SK-N-SH (cell line): ENCODE measurements around the gene TOM1L2. TPM values are rescaled to one million over a fixed set of nuclear protein-coding genes. Genes with fewer than 3 reads are reported as not detected.

ENCODE experiments used
- CTCF ChIA-PET: fragments of 300-600, 350-600 bp; formaldehyde crosslinking; extraction: SDS; loops from one replicate; lab custom pipeline; 2021; lab: Yijun Ruan, JAX
- POLR2A ChIA-PET: fragments of 350-600 bp; sonication (Branson Sonifier 250); formaldehyde crosslinking; extraction: SDS; loops from one replicate; lab custom pipeline; 2020; ENCODE audit warnings: antibody characterized with exemption, inconsistent platforms; lab: Yijun Ruan, JAX
- DNase-seq: peaks from one replicate; pipeline ENCODE4 v3.0.0; 2012
- H2AFZ ChIP-seq: fragments of 200-600 bp; sonication (generic); 2 replicates; pipeline ENCODE4 v1.8.1; 2016; ENCODE audit warnings: antibody characterized with exemption, mild to moderate bottlenecking, low read depth
- H3F3A ChIP-seq: fragments of 200-600 bp; sonication (generic); replicated peaks from 2 replicates; pipeline ENCODE3; 2016; ENCODE audit warnings: antibody characterized with exemption, mild to moderate bottlenecking; ENCODE audit not compliant: insufficient read depth
- H3K27ac ChIP-seq, 2 experiments: fragments of 200-500 bp in 1 of 2; fragments of 200-600 bp in 1 of 2; sonication (Bioruptor generic) in 1 of 2; sonication (generic), shearing (Covaris generic) in 1 of 2; 2 replicates each; pipeline versions ENCODE4 v1.5.1 to v1.6.1; 2014 to 2016; ENCODE audit warnings: low read depth in 2 of 2, inconsistent platforms in 1 of 2, low read length in 1 of 2, mild to moderate bottlenecking in 1 of 2, mixed read lengths in 1 of 2
- H3K27me3 ChIP-seq: fragments of 200-600 bp; sonication (generic), shearing (Covaris generic); 2 replicates; pipeline ENCODE4 v1.6.1; 2016; ENCODE audit warnings: mixed run types; ENCODE audit not compliant: insufficient read depth
- H3K36me3 ChIP-seq, 2 experiments: fragments of 200-500 bp in 1 of 2; fragments of 200-600 bp in 1 of 2; sonication (Bioruptor generic) in 1 of 2; sonication (generic) in 1 of 2; replicated peaks in 1 of 2; 2 replicates each; pipeline versions ENCODE3 to v1.5.1; 2014 to 2016; ENCODE audit warnings: low read length in 1 of 2, mild to moderate bottlenecking in 1 of 2; ENCODE audit not compliant: insufficient read depth in 2 of 2, control insufficient read depth in 1 of 2
- H3K4me1 ChIP-seq, 2 experiments: fragments of 200-500 bp in 1 of 2; fragments of 200-600 bp in 1 of 2; sonication (Bioruptor generic) in 1 of 2; sonication (generic), shearing (Covaris generic) in 1 of 2; 2 replicates each; pipeline versions ENCODE4 v1.5.1 to v1.6.1; 2014 to 2016; ENCODE audit warnings: low read depth in 1 of 2, low read length in 1 of 2, mixed run types in 1 of 2; ENCODE audit not compliant: insufficient read depth in 2 of 2, control insufficient read depth in 1 of 2
- H3K4me2 ChIP-seq: fragments of 200-600 bp; sonication (generic), shearing (Covaris generic); 2 replicates; pipeline ENCODE4 v1.6.1; 2017; ENCODE audit warnings: mixed run types
- H3K4me3 ChIP-seq, 2 experiments: fragments of 200-500 bp in 1 of 2; fragments of 200-600 bp in 1 of 2; sonication (Bioruptor generic) in 1 of 2; sonication (generic), shearing (Covaris generic) in 1 of 2; 2 replicates each; pipeline versions ENCODE4 v1.5.1 to v1.8.1; 2014 to 2016; ENCODE audit warnings: low read depth in 2 of 2, inconsistent platforms in 1 of 2, low read length in 1 of 2, mild to moderate bottlenecking in 1 of 2, mixed read lengths in 1 of 2, moderate library complexity in 1 of 2
- H3K79me2 ChIP-seq: fragments of 200-600 bp; sonication (generic); 2 replicates; pipeline ENCODE4 v1.8.1; 2017; ENCODE audit warnings: mild to moderate bottlenecking; ENCODE audit not compliant: insufficient read depth
- H3K9ac ChIP-seq: fragments of 200-600 bp; sonication (generic); 2 replicates; pipeline ENCODE4 v1.6.1; 2017; ENCODE audit warnings: mixed run types
- H3K9me2 ChIP-seq: fragments of 200-600 bp; sonication (generic); 2 replicates; pipeline ENCODE4 v1.6.1; 2017; ENCODE audit warnings: mixed run types
- H3K9me3 ChIP-seq: fragments of 200-600 bp; sonication (generic); 2 replicates; pipeline ENCODE4 v1.6.1; 2017; ENCODE audit warnings: mixed run types, mild to moderate bottlenecking, moderate library complexity
- H4K20me1 ChIP-seq: fragments of 200-600 bp; sonication (generic); 2 replicates; pipeline ENCODE4 v1.6.1; 2017; ENCODE audit warnings: mild to moderate bottlenecking, mixed run types; ENCODE audit not compliant: insufficient read depth
- ELF1 ChIP-seq: IDR thresholded peaks from 2 replicates; pipeline ENCODE4 v1.4.0; 2012
- EZH2phosphoT487 ChIP-seq: fragments of 200-600 bp; sonication (generic); IDR thresholded peaks from 2 replicates; pipeline ENCODE4 v1.6.1; 2017; ENCODE audit warnings: low read depth, mixed run types, mild to moderate bottlenecking, antibody characterized with exemption, moderate library complexity, borderline replicate concordance
- GATA2 ChIP-seq: sonication (generic); formaldehyde crosslinking; IDR thresholded peaks from 2 replicates; pipeline ENCODE4 v1.5.0; 2020; ENCODE audit warnings: mild to moderate bottlenecking, missing genetic modification reagents
- IRF3 ChIP-seq: fragments of 150-350 bp; IDR thresholded peaks from 2 replicates; pipeline ENCODE4 v1.6.1; 2016; ENCODE audit warnings: mild to moderate bottlenecking, low read depth, low read length
- MXI1 ChIP-seq: IDR thresholded peaks from 2 replicates; pipeline ENCODE4 v1.6.1; 2012; ENCODE audit warnings: mild to moderate bottlenecking, low read depth, low read length, improper control_type of control experiment
- RAD21 ChIP-seq: IDR thresholded peaks from 2 replicates; pipeline ENCODE4 v1.6.1; 2012; ENCODE audit warnings: mild to moderate bottlenecking, low read length
- RFX5 ChIP-seq: IDR thresholded peaks from 2 replicates; pipeline ENCODE4 v1.6.1; 2012; ENCODE audit warnings: mild to moderate bottlenecking, improper control_type of control experiment, low read length
- SMC3 ChIP-seq: IDR thresholded peaks from 2 replicates; pipeline ENCODE4 v1.6.1; 2012; ENCODE audit warnings: low read depth, low read length, improper control_type of control experiment
- TCF12 ChIP-seq: IDR thresholded peaks from 2 replicates; pipeline ENCODE4 v1.4.0; 2012
- WGBS: methylation state at CpG from one replicate; pipeline ENCODE4 v1.1.6; 2017; ENCODE audit warnings: low lambda C conversion rate; 5-methylcytosine and 5-hydroxymethylcytosine counted together
- polyA plus RNA-seq, 3 experiments: library from polyadenylated mRNA; depleted of rRNA; stranded (reverse); fragments of >200 nt; gene quantifications; 2 replicates each; pipeline ENCODE4 v1.2.3, GENCODE V29; 2012
- TF ChIP-seq, protein P1 (sequence below): fragments of 200-600 bp; sonication (generic); IDR thresholded peaks from 2 replicates; pipeline ENCODE4 v1.6.1; 2017; ENCODE audit warnings: antibody characterized with exemption, mild to moderate bottlenecking, moderate library complexity
- TF ChIP-seq, protein P2 (sequence below): IDR thresholded peaks from 2 replicates; pipeline ENCODE4 v1.6.1; 2012; ENCODE audit warnings: mild to moderate bottlenecking, low read depth, low read length, moderate library complexity

Gene TOM1L2
- polyA plus RNA-seq, 1 of the 3 experiments (the other 2 are of a cell fraction): 85.4 TPM

GRCh38 chr17:17887752-17888304, 84.4 kb downstream of the TOM1L2 start:
- no peaks in the 10 kb centered on the region for H3K9me3 ChIP-seq
- TF ChIP-seq, protein P1, sequence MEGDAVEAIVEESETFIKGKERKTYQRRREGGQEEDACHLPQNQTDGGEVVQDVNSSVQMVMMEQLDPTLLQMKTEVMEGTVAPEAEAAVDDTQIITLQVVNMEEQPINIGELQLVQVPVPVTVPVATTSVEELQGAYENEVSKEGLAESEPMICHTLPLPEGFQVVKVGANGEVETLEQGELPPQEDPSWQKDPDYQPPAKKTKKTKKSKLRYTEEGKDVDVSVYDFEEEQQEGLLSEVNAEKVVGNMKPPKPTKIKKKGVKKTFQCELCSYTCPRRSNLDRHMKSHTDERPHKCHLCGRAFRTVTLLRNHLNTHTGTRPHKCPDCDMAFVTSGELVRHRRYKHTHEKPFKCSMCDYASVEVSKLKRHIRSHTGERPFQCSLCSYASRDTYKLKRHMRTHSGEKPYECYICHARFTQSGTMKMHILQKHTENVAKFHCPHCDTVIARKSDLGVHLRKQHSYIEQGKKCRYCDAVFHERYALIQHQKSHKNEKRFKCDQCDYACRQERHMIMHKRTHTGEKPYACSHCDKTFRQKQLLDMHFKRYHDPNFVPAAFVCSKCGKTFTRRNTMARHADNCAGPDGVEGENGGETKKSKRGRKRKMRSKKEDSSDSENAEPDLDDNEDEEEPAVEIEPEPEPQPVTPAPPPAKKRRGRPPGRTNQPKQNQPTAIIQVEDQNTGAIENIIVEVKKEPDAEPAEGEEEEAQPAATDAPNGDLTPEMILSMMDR: no peak
- TF ChIP-seq RFX5: no peak
- TF ChIP-seq EZH2phosphoT487: no peak
- TF ChIP-seq TCF12: no peak
- TF ChIP-seq ELF1: no peak
- TF ChIP-seq, protein P2, sequence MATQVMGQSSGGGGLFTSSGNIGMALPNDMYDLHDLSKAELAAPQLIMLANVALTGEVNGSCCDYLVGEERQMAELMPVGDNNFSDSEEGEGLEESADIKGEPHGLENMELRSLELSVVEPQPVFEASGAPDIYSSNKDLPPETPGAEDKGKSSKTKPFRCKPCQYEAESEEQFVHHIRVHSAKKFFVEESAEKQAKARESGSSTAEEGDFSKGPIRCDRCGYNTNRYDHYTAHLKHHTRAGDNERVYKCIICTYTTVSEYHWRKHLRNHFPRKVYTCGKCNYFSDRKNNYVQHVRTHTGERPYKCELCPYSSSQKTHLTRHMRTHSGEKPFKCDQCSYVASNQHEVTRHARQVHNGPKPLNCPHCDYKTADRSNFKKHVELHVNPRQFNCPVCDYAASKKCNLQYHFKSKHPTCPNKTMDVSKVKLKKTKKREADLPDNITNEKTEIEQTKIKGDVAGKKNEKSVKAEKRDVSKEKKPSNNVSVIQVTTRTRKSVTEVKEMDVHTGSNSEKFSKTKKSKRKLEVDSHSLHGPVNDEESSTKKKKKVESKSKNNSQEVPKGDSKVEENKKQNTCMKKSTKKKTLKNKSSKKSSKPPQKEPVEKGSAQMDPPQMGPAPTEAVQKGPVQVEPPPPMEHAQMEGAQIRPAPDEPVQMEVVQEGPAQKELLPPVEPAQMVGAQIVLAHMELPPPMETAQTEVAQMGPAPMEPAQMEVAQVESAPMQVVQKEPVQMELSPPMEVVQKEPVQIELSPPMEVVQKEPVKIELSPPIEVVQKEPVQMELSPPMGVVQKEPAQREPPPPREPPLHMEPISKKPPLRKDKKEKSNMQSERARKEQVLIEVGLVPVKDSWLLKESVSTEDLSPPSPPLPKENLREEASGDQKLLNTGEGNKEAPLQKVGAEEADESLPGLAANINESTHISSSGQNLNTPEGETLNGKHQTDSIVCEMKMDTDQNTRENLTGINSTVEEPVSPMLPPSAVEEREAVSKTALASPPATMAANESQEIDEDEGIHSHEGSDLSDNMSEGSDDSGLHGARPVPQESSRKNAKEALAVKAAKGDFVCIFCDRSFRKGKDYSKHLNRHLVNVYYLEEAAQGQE: no peak
- no peak for TF ChIP-seq RAD21
- no peak for TF ChIP-seq GATA2
- TF ChIP-seq MXI1: no peak
- TF ChIP-seq SMC3: no peak
- TF ChIP-seq IRF3: no peak
- H3K4me1 ChIP-seq: peaks cover 0 to 31% of the 10 kb centered on the region in 2 experiments; a peak in 1 of 4 replicates
- no peaks in the 10 kb centered on the region for H3K79me2 ChIP-seq
- no peak for DNase-seq
- 96% methylated on average over 4 of the region's 4 CpGs for WGBS
- no peaks in the 10 kb centered on the region for H3K27me3 ChIP-seq
- peaks cover 14 to 52% of the 10 kb centered on the region in 2 experiments for H3K36me3 ChIP-seq
- no peak overlapping the region for H3K27ac ChIP-seq
- no peak overlapping the region for H3K9ac ChIP-seq
- no peak overlapping the region for H2AFZ ChIP-seq
- H3K9me2 ChIP-seq: no peaks in the 10 kb centered on the region
- no peaks in the 10 kb centered on the region for H3F3A ChIP-seq
- no peak overlapping the region for H3K4me3 ChIP-seq
- CTCF ChIA-PET: interaction anchor here (1.3 to 10.4 kb wide), 7 partner anchors 9 to 70 kb away, joined by 3 to 158 read pairs (median 5); no protein-coding TSS in a partner anchor
- H3K4me2 ChIP-seq: no peak overlapping the region
- H4K20me1 ChIP-seq: no peaks in the 10 kb centered on the region
- POLR2A ChIA-PET: interaction anchor here (0.9 kb wide), 1 partner anchor 23 kb away, joined by 4 read pairs; no protein-coding TSS in a partner anchor
